OCI-M1 (cell line): ENCODE results near the gene FAM222B.
A peak's percentile ranks its signal among the peaks of the same experiment; 100 is the strongest.
"Not testable (repeated sequence)": the region's sequence is repeated elsewhere in the genome, so short reads cannot be mapped to it uniquely, and the experiment has no call there.

Experiments used
- DNase-seq: peaks from one replicate; lab custom pipeline; 2025; lab: John Stamatoyannopoulos, UW

Gene FAM222B

DNA sequence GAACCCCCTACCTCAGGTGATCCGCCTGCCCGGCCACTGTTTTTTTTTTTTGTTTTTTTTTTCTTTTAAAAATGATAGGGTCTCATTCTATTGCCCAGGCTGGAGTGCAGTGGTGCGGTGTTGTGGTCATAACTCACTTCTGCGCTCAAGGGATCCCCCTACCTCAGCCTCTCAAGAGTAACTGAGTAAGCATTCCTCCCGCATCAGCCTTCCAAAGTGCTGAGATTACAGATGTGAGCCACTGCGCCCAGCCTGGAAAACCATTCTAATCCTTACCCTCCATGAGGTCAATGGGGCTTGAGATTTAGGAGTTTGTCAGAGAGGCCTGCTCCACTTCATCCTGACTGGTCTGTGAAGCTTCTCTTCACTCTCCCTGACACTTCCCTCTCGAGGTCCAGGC is 24.7 kb upstream of the FAM222B start:
- DNase-seq: no peak

- peak; percentile 92 for DNase-seq
Measured at GRCh38 chr17:28865946-28866752, 23.6 kb upstream of the FAM222B start.

GRCh38 chr17:28864991-28865849 is 22.6 kb upstream of the FAM222B start:
- DNase-seq: peak; percentile 98

GRCh38 chr17:28863953-28864352 is 21.4 kb upstream of the FAM222B start:
- peak; percentile 27 for DNase-seq

- DNase-seq: peak; percentile 50
Measured at GRCh38 chr17:28862561-28862960, 20.0 kb upstream of the FAM222B start.

DNA sequence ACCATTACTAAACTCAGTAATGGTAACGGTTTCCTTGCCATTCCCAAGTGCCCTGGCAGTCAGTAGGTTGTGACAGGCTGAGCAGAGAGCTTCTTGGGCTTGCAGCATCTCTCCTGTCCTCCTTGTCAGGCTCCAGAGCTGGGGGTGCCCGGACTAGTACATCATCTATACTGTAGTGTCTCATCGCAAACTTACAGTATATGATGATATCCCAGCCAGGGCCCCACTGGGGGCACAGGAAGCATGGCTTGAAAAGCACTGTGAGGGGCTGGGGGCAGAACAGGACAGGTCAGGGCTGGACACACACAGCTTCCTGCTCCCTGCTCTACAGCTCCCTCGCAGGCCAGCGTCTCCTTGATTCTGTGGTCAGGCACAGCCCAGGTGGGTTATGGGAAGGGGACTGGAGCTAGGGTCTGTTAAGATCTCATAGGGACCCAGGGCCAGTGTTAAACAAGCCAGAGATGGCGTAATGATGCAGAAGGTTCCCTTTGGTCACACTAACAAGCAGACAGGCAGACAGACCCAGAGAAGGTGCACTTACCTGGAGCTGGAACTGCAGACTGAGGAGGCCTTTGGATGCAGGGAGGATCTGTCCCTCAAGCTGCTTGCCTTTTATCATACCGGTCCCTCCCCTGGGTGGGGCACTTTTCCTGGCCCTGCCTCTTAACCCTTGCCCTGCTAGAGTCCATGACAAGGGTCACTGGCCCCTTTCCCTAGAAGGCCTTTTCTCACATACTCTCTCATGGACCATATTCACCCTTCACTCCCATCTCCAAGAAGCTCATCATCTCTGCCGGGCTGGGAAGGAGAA is 19.0 kb upstream of the FAM222B start:
- peak; percentile 88 for DNase-seq

DNA sequence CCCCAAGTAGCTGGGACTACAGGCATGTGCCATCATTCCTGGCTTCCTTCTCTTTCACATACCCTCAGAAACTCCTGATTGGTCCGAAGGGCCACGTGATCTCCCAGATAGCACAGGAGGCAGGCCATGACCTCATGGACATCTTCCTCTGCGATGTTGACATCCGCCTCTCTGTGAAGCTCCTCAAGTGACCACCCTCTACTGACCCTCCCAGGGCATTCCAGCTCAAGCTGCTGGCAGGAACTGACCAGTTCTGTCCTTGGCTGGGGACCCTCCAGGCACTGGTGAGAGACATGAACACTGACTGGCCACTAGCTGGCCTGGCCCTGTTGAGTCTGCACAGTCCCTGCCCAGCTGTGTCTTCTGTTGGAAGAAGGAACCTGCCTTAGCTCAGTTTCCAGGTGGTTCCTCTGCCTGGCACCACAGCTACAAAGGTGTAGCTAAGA is 17.8 kb upstream of the FAM222B start:
- no peak for DNase-seq

DNA sequence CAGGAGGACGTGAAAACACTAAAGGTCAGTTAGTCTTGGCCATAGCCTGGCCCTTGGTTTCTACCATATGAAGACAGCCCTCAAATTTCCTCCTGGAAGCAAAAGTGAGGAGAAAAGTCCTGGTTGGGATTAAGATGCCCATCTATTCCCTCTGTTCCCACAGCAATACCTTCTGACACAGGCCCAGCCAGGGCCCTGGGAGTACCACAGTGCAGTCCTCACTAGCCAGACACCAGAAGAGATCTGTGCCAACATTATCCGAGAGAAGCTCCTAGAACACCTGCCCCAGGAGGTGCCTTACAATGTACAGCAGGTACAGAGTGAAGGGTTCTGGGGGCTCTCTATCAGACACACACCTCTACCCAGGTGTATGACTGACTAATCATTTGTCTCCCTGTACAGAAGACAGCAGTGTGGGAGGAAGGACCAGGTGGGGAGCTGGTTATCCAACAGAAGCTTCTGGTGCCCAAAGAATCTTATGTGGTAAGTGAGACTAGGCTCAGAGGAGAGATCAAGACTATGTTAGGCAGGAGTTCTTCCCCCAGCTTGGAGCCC is 16.3 kb upstream of the FAM222B start:
- no peak for DNase-seq

DNA sequence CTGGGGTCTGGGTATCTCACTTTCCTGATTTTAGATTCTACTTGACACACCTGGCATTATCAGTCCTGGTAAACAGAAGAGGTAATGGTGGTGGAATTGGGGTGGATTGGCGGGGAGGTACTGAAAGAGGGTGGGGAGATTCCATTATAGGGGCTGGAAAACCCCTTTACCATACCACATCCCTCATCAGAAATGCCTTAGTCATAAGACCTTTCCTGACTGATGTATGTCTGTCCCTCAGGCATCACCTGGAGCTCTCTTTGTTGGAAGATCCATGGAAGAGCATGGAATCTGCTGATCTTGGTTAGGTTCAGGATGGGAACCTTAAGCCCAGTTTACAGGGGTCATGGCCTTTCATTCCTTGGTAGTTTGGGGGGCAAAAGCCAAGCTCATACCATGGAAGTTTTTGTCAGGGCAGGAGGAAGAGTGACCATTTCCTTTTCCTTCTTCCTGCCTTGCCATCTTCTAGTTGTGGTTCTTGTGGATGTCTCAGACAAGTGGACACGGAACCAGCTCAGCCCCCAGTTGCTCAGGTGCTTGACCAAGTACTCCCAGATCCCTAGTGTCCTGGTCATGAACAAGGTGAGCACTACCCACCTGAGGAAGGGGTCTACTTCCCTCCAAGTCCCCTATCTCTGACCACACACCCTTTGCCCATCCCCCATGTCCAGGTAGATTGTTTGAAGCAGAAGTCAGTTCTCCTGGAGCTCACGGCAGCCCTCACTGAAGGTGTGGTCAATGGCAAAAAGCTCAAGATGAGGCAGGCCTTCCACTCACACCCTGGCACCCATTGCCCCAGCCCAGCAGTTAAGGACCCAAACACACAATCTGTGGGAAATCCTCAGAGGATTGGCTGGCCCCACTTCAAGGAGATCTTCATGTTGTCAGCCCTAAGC is 15.6 kb upstream of the FAM222B start:
- no peak for DNase-seq

DNA sequence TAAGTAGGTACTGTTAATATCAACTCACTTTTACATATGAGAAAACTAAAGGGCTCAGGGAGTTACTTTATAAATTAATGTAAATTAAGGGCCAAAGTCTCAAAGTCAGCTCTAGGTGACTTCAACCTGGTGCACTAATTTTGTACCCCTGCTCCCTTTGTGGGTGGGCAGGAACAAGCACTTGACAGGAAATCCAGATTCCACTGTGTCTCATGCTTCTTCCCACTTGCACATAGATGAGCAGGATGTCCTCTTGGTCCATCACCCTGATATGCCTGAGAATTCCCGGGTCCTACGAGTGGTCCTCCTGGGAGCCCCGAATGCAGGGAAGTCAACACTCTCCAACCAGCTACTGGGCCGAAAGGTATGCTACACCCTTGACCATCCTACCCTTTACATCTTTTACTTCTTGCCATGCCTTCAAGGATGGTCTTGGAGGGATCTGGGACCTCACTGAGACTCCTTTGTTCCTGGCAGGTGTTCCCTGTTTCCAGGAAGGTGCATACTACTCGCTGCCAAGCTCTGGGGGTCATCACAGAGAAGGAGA is 13.5 kb upstream of the FAM222B start:
- no peak for DNase-seq

GRCh38 chr17:28855336-28855679 is 12.7 kb upstream of the FAM222B start:
- no peak for DNase-seq

DNA sequence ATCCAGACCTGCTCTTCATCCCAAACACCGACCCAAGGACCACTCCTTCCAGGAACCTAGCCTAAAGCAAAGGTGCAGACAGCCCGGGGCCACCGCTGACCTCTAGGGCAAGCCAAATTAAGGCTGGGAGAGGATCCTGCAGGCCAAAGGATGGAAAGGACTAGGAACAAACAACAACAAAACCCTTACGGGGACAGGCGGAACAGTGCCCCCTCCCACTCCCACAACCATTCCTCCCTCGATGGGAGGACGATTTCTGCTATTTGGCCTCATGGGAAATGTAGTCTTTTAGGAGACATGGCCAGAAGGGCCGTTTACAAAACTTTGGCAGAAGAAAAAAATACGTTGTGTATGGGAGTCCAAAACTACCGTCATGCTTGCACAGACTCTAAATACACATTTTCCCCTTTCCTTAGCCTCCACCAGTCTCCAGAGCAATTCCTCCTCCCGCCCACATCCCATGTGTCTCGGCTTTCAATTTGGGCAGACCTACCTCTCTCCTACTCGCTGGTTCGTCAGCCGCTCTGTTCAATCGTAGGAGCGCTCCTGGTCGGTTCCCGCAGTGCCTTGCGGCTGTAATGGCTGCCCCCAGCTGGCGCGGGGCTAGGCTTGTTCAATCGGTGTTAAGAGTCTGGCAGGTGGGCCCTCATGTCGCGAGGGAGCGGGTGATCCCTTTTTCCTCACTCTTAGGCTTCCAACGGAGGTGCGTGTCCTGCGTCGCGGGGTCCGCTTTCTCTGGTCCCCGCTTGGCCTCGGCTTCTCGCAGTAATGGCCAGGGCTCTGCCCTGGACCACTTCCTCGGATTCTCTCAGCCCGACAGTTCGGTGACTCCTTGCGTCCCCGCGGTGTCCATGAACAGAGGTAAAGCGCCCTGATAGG is 12.1 kb upstream of the FAM222B start, which contains the start of gene ERAL1:
Gene ERAL1 (plus strand): TSS at position 560 of the 879 bp plus-strand sequence. CDS start 19 bp downstream, at position 579.
- peak; percentile 74 for DNase-seq

GRCh38 chr17:28853295-28853694 is 10.7 kb upstream of the FAM222B start:
- DNase-seq: peak; percentile 40

- peak; percentile 74 for DNase-seq
Measured at GRCh38 chr17:28849281-28849680, 6.7 kb upstream of the FAM222B start.

DNA sequence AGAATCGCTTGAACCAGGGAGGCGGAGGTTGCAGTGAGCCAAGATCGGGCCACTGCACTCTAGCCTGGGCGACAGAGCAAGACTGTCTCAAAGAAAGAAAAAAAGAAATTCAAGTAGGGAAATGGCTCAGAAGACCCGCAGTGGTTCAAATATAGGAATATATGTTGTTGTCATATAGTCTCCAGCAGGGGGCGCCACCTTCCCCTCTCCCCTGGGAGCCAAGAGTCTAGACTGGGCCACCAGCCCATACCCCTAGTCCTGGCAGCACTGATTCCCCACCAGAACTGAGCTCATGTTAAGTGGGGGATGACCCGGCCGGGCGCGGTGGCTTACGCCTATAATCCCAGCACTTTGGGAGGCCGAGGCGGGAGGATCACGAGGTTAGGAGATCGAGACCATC is 6.1 kb upstream of the FAM222B start:
- peak; percentile 76 for DNase-seq

GRCh38 chr17:28846699-28847098 is 4.1 kb upstream of the FAM222B start:
- DNase-seq: not testable (repeated sequence)

DNA sequence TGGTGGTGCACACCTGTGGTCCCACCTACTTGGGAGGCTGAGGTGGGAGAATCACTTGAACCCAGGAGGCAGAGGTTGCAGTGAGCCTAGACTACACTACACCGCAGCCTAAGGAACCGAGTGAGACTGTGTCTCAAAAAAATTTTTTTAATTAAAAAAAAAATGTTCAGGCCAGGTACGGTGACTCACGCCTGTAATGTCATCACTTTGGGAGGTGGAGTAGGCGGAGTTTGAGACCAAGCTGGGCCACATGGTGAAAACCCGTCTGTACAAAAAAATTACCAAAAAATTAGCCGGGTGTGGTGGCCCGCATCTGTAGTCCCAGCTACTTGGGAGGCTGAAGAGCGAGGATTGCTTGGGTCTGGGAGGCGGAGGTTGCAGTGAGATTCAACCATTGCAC is 3.6 kb upstream of the FAM222B start:
- DNase-seq: no peak

DNA sequence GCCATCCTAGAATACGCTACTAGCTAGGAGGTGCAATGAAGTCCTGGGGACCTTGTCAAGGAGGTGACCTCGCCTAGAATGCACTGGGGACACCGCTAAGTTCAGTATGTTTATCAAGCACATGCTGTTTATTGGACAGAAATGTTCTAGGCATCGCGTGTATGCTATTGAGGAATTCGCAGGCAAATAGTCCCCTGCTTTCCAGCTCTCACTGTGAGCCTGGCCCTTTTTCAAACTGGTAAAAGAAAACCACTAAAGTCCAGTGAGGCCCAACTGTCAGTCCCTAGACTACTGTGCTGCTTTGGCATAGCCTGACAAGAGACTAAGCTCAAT is 1.2 kb upstream of the FAM222B start:
- no peak for DNase-seq

DNA sequence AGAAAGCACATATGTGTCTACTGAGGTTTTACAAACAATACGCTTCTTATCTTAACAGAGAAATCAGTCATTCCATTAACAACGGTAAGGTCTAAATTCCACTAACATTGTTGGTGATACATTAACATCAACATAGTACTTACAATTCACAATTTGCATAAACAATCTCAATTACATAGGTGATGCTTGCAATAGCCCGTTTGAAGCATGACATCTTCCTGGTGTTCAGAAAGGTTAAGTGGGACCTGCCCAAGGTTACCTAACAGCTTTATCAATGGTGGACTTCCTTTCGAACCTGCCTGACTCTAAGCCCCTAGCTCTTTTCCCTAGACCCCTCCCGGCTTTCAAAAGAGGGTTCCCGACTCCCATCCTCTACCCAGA is 699 bp downstream of the FAM222B start:
- DNase-seq: peak; percentile 77

GRCh38 chr17:28839221-28839620 is 3.4 kb downstream of the FAM222B start:
- DNase-seq: peak; percentile 41
